Hematopoietic multipotent progenitor cell treated with erythropoietin and hydrocortisone succinate and interleukin-3 and kit ligand, for 6 days (in vitro differentiated cells): ENCODE results near the gene AHDC1.
A peak's percentile ranks its signal among the peaks of the same experiment; 100 is the strongest.

Experiments used
- DNase-seq: peaks from one replicate; pipeline ENCODE4 v3.0.0-alpha.2; 2015

The AHDC1 gene

GRCh38 chr1:27597516-27598294 is 6.2 kb downstream of the AHDC1 start:
- DNase-seq, result no peak

- DNase-seq, result no peak
Measured at GRCh38 chr1:27596986-27597385, 7.0 kb downstream of the AHDC1 start.

GRCh38 chr1:27596261-27596660 is 7.7 kb downstream of the AHDC1 start:
- DNase-seq, result no peak

- no peak for DNase-seq
Measured at GRCh38 chr1:27595597-27595996, 8.3 kb downstream of the AHDC1 start.

- DNase-seq, result peak; percentile 48
Measured at GRCh38 chr1:27594564-27595510, 9.1 kb downstream of the AHDC1 start.

GRCh38 chr1:27593678-27594563 is 10.0 kb downstream of the AHDC1 start:
- no peak for DNase-seq

GRCh38 chr1:27592931-27593677 is 10.8 kb downstream of the AHDC1 start:
- DNase-seq, result no peak

- DNase-seq, result no peak
Measured at GRCh38 chr1:27592232-27592930, 11.6 kb downstream of the AHDC1 start.

GRCh38 chr1:27591622-27592021 is 12.3 kb downstream of the AHDC1 start:
- DNase-seq, result peak; percentile 54

GRCh38 chr1:27590917-27591508 is 12.9 kb downstream of the AHDC1 start:
- DNase-seq, result peak; percentile 60

- DNase-seq, result no peak
Measured at GRCh38 chr1:27589841-27590426, 14.0 kb downstream of the AHDC1 start.

GRCh38 chr1:27589441-27589840 is 14.5 kb downstream of the AHDC1 start:
- no peak for DNase-seq

GRCh38 chr1:27588256-27589232 is 15.4 kb downstream of the AHDC1 start:
- DNase-seq, result no peak

GRCh38 chr1:27585684-27586083 is 18.3 kb downstream of the AHDC1 start:
- DNase-seq, result no peak

GRCh38 chr1:27584453-27584852 is 19.5 kb downstream of the AHDC1 start:
- no peak for DNase-seq

- no peak for DNase-seq
Measured at GRCh38 chr1:27583479-27583878, 20.5 kb downstream of the AHDC1 start.

GRCh38 chr1:27581823-27582243 is 22.1 kb downstream of the AHDC1 start:
- no peak for DNase-seq

GRCh38 chr1:27577504-27578188 is 26.3 kb downstream of the AHDC1 start:
- DNase-seq, result peak; percentile 43

- DNase-seq, result no peak
Measured at GRCh38 chr1:27576806-27577227, 27.1 kb downstream of the AHDC1 start.
